Measurements from ENCODE around the gene ELAVL2.

Gene ELAVL2

DNA sequence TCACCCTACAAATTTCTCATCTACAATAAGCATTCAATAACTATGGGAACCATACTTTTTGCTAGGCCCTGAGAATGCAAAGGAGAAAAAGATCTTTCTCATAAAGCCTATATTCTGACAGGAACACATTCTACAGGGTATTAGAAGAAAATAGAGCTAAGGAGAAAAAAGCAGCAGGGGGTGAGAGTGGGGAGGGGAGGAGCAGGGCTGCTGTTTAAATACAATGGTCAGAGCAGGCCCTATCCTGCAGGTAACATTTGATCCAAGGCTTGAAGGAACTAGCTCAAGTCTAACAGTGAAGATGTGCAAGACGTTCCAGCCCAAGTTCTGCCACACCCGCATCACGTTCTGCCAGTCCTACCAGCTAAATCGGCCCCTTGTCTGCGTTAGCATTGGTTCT is 89.7 kb downstream of the ELAVL2 start:
- H3K9me3 ChIP-seq (ENCODE audit: control extremely low read depth in 1 of 5, control insufficient read depth in 4 of 5, insufficient read depth in 2 of 5, low read depth in 1 of 5, low read length in 4 of 5), result no peaks in the 10 kb centered on the region
- H3K27ac ChIP-seq (ENCODE audit: insufficient read depth in 1 of 2, low read depth in 1 of 2, low read length in 2 of 2, poor library complexity in 1 of 2, severe bottlenecking in 2 of 2), result no peak overlapping the region
- no peaks in the 10 kb centered on the region for H3K4me1 ChIP-seq (ENCODE audit: control extremely low read depth in 1 of 4, control insufficient read depth in 4 of 4, insufficient read depth in 4 of 4, low read length in 3 of 4)
- DNase-seq, result no peak
- CTCF ChIA-PET, result no interaction called here
- no peaks in the 10 kb centered on the region for H3K36me3 ChIP-seq (ENCODE audit: control insufficient read depth in 4 of 4, insufficient read depth in 4 of 4, low read length in 3 of 4)
- H3K4me3 ChIP-seq (ENCODE audit: control insufficient read depth in 1 of 7, extremely low read depth in 1 of 7, insufficient read depth in 4 of 7, low read depth in 2 of 7, low read length in 6 of 7), result no peak overlapping the region
- POLR2A ChIA-PET, result no interaction called here
- 98% methylated on average over 5 of the region's 5 CpGs for WGBS (ENCODE audit: insufficient coverage)
- H3K27me3 ChIP-seq (replicated peaks in 2 of 5; ENCODE audit: control insufficient read depth in 4 of 5, insufficient read depth in 5 of 5, low read length in 4 of 5), result no peaks in the 10 kb centered on the region

DNA sequence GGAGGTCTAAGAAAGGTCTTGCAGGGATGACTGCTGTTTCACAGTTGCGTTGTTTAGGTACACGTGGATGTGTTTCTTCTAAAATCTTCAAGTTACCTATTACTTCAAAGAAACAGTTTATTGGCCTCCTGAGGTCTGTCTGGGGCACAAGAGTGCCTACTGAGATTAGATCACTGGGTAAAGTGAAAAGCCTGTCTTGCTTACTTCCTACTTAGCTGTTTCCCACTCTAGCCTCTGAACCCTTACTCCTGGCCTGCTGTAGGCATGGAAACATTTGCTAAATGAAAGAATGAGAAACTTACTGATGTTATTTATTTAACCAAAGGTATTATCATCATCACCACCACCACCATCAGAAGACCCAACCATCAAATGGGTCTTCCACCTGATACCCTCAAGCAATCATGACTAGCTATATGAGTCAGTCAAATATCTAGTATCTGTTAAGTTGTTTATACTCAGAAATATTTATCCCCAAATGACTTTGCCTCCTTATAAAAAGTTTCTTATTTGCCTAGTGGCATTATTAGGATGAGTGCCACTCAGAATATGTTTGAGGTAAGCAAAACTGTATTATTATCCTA is 92.5 kb downstream of the ELAVL2 start:
- Histone ChIP-seq H3K36me3 (ENCODE audit: control insufficient read depth in 4 of 4, insufficient read depth in 4 of 4, low read length in 3 of 4) (no peaks in the 10 kb centered on the region), H3K27ac (ENCODE audit: insufficient read depth in 1 of 2, low read depth in 1 of 2, low read length in 2 of 2, poor library complexity in 1 of 2, severe bottlenecking in 2 of 2) (no peak overlapping the region), H3K4me3 (ENCODE audit: control insufficient read depth in 1 of 7, extremely low read depth in 1 of 7, insufficient read depth in 4 of 7, low read depth in 2 of 7, low read length in 6 of 7) (no peak overlapping the region), H3K9me3 (ENCODE audit: control extremely low read depth in 1 of 5, control insufficient read depth in 4 of 5, insufficient read depth in 2 of 5, low read depth in 1 of 5, low read length in 4 of 5) (no peaks in the 10 kb centered on the region), H3K27me3 (replicated peaks in 2 of 5; ENCODE audit: control insufficient read depth in 4 of 5, insufficient read depth in 5 of 5, low read length in 4 of 5) (no peaks in the 10 kb centered on the region), H3K4me1 (ENCODE audit: control extremely low read depth in 1 of 4, control insufficient read depth in 4 of 4, insufficient read depth in 4 of 4, low read length in 3 of 4) (no peaks in the 10 kb centered on the region)
- DNase-seq, result no peak
- WGBS (ENCODE audit: insufficient coverage), result no CpG with 5 or more reads among the region's 2 CpGs
- POLR2A ChIA-PET, result no interaction called here
- CTCF ChIA-PET, result no interaction called here

DNA sequence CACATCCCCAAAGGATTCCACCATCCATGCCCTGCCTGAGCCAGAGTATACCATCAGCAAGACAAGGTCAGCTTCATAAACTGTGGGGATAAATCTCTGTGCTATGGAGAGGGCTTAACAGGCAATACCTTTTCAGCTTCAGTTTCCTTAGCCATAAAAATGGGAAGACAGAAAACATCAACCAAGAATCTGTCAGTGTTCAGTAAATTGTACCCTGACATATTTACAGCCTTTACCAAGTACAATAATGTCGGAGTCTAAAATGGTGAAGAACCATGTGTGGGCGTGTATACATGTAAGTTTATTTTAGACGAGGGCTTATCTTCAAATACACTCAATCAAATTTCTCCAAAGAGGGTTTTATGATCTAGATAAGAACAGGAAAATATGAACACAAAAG is 94.7 kb downstream of the ELAVL2 start:
- CTCF ChIA-PET, result no interaction called here
- no peaks in the 10 kb centered on the region for H3K9me3 ChIP-seq (ENCODE audit: control extremely low read depth in 1 of 5, control insufficient read depth in 4 of 5, insufficient read depth in 2 of 5, low read depth in 1 of 5, low read length in 4 of 5)
- no peak overlapping the region for H3K4me3 ChIP-seq (ENCODE audit: control insufficient read depth in 1 of 7, extremely low read depth in 1 of 7, insufficient read depth in 4 of 7, low read depth in 2 of 7, low read length in 6 of 7)
- H3K4me1 ChIP-seq (ENCODE audit: control extremely low read depth in 1 of 4, control insufficient read depth in 4 of 4, insufficient read depth in 4 of 4, low read length in 3 of 4), result no peaks in the 10 kb centered on the region
- H3K27ac ChIP-seq (ENCODE audit: insufficient read depth in 1 of 2, low read depth in 1 of 2, low read length in 2 of 2, poor library complexity in 1 of 2, severe bottlenecking in 2 of 2), result no peak overlapping the region
- POLR2A ChIA-PET, result no interaction called here
- WGBS (ENCODE audit: insufficient coverage), result no CpG with 5 or more reads among the region's 3 CpGs
- H3K36me3 ChIP-seq (ENCODE audit: control insufficient read depth in 4 of 4, insufficient read depth in 4 of 4, low read length in 3 of 4), result no peaks in the 10 kb centered on the region
- H3K27me3 ChIP-seq (replicated peaks in 2 of 5; ENCODE audit: control insufficient read depth in 4 of 5, insufficient read depth in 5 of 5, low read length in 4 of 5), result no peaks in the 10 kb centered on the region
- DNase-seq, result no peak

DNA sequence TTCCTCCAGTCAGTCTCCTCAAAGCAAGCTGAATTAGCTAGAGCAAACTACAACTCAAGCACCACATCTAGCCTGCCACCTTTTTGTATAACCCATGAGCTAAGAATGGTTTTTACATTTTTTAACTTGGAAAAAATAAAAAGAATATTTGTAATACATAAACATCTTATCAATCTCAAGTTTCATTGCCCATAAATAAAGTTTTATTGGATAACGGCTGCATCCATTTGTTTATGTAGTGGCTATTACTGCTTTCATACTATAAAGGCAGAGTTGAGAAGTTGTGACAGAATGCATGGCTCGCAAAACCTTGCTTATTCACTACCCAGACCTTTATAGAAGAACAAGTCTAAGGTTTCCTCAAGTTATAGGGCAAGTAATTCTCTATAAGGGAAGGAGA is 95.7 kb downstream of the ELAVL2 start:
- 80% methylated on average over 1 of the region's 2 CpGs for WGBS (ENCODE audit: insufficient coverage)
- ChIA-PET CTCF (no interaction called here), POLR2A (no interaction called here)
- Histone ChIP-seq H3K27me3 (replicated peaks in 2 of 5; ENCODE audit: control insufficient read depth in 4 of 5, insufficient read depth in 5 of 5, low read length in 4 of 5) (no peaks in the 10 kb centered on the region), H3K4me1 (ENCODE audit: control extremely low read depth in 1 of 4, control insufficient read depth in 4 of 4, insufficient read depth in 4 of 4, low read length in 3 of 4) (no peaks in the 10 kb centered on the region), H3K4me3 (ENCODE audit: control insufficient read depth in 1 of 7, extremely low read depth in 1 of 7, insufficient read depth in 4 of 7, low read depth in 2 of 7, low read length in 6 of 7) (no peak overlapping the region), H3K27ac (ENCODE audit: insufficient read depth in 1 of 2, low read depth in 1 of 2, low read length in 2 of 2, poor library complexity in 1 of 2, severe bottlenecking in 2 of 2) (no peak overlapping the region), H3K9me3 (ENCODE audit: control extremely low read depth in 1 of 5, control insufficient read depth in 4 of 5, insufficient read depth in 2 of 5, low read depth in 1 of 5, low read length in 4 of 5) (no peaks in the 10 kb centered on the region), H3K36me3 (ENCODE audit: control insufficient read depth in 4 of 4, insufficient read depth in 4 of 4, low read length in 3 of 4) (no peaks in the 10 kb centered on the region)
- DNase-seq, result no peak

DNA sequence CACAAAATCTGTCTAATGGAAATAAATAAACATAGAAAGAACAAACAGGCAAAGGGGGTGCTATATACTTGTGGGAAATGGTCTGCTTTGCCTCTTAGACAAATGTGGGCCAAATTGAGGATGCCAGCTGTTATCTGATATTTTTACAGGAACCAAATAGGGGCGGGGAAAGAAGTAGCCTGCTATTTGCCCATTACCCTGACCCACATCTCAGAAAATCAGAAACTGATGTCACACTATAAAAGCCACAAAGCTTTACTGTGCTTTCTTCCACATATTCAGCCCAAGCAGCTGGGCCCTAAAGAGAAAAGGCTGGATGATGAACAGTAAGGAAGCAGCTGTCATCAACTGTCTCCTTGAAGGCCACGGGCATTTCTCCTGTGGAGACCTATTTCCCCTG is 97.3 kb downstream of the ELAVL2 start:
- ChIA-PET CTCF (no interaction called here), POLR2A (no interaction called here)
- WGBS (ENCODE audit: insufficient coverage), result no CpG with 5 or more reads among the region's 2 CpGs
- Histone ChIP-seq H3K27me3 (replicated peaks in 2 of 5; ENCODE audit: control insufficient read depth in 4 of 5, insufficient read depth in 5 of 5, low read length in 4 of 5) (no peaks in the 10 kb centered on the region), H3K27ac (ENCODE audit: insufficient read depth in 1 of 2, low read depth in 1 of 2, low read length in 2 of 2, poor library complexity in 1 of 2, severe bottlenecking in 2 of 2) (no peak overlapping the region), H3K4me1 (ENCODE audit: control extremely low read depth in 1 of 4, control insufficient read depth in 4 of 4, insufficient read depth in 4 of 4, low read length in 3 of 4) (no peaks in the 10 kb centered on the region), H3K36me3 (ENCODE audit: control insufficient read depth in 4 of 4, insufficient read depth in 4 of 4, low read length in 3 of 4) (no peaks in the 10 kb centered on the region), H3K9me3 (ENCODE audit: control extremely low read depth in 1 of 5, control insufficient read depth in 4 of 5, insufficient read depth in 2 of 5, low read depth in 1 of 5, low read length in 4 of 5) (no peaks in the 10 kb centered on the region), H3K4me3 (ENCODE audit: control insufficient read depth in 1 of 7, extremely low read depth in 1 of 7, insufficient read depth in 4 of 7, low read depth in 2 of 7, low read length in 6 of 7) (no peak overlapping the region)
- DNase-seq, result no peak

DNA sequence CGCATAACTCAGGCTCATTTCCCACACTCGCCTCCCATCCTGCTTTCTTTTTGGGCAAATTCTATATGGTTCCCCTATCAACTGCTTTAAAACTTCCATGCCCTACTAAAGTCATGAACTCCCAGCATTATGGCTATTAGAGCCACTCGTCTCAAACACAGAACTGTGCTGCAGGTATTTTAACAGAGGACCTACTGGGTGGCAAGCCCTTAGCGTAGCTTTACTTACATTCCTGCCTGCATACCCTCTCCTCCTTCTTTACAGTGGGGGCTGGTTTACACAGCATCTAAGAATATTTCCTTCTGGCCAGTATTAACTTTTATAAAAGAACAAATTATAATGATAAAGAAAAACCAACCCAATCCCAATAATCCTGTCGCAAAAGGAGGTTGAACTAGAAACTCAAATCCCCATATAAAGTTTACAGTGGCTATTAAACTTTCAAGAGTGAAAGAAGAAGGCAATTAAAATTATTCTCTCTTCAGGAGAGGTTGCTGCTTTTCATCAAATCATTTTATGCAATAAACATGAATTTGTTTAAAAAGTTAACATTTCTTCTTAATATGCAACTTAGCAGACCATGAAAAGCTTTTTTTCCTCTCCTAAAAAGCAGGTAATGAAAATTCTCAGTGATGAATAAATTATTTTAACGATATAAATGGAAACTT is 100.6 kb downstream of the ELAVL2 start:
- Histone ChIP-seq H3K4me1 (ENCODE audit: control extremely low read depth in 1 of 4, control insufficient read depth in 4 of 4, insufficient read depth in 4 of 4, low read length in 3 of 4) (no peaks in the 10 kb centered on the region), H3K36me3 (ENCODE audit: control insufficient read depth in 4 of 4, insufficient read depth in 4 of 4, low read length in 3 of 4) (no peaks in the 10 kb centered on the region), H3K27me3 (replicated peaks in 2 of 5; ENCODE audit: control insufficient read depth in 4 of 5, insufficient read depth in 5 of 5, low read length in 4 of 5) (no peaks in the 10 kb centered on the region), H3K4me3 (ENCODE audit: control insufficient read depth in 1 of 7, extremely low read depth in 1 of 7, insufficient read depth in 4 of 7, low read depth in 2 of 7, low read length in 6 of 7) (no peak overlapping the region), H3K9me3 (ENCODE audit: control extremely low read depth in 1 of 5, control insufficient read depth in 4 of 5, insufficient read depth in 2 of 5, low read depth in 1 of 5, low read length in 4 of 5) (no peaks in the 10 kb centered on the region), H3K27ac (ENCODE audit: insufficient read depth in 1 of 2, low read depth in 1 of 2, low read length in 2 of 2, poor library complexity in 1 of 2, severe bottlenecking in 2 of 2) (no peak overlapping the region)
- POLR2A ChIA-PET, result no interaction called here
- CTCF ChIA-PET, result no interaction called here
- whole genome bisulfite sequencing (ENCODE audit: insufficient coverage), result 90% methylated on average over 3 of the region's 6 CpGs
- no peak for DNase-seq

DNA sequence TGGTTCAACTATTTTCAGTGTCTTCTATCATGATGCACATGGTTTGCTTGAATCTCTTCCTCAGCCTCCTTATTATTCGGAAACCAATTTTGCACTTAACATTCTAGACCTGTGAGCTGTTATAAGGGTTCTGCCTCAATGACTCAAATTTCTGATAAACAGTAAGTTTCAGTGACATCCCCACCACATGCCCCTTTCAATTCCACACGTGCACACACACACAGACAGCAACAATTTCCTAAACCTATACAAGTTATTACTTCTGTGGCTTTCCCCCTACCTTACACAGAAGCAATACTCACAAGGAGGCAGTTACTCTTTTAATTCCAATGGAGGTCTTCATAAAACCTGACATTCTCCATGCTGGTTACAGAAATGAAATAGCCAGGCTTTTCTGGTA is 102.4 kb downstream of the ELAVL2 start:
- ChIA-PET POLR2A (no interaction called here), CTCF (no interaction called here)
- H3K9me3 ChIP-seq (ENCODE audit: control extremely low read depth in 1 of 5, control insufficient read depth in 4 of 5, insufficient read depth in 2 of 5, low read depth in 1 of 5, low read length in 4 of 5), result no peaks in the 10 kb centered on the region
- H3K27ac ChIP-seq (ENCODE audit: insufficient read depth in 1 of 2, low read depth in 1 of 2, low read length in 2 of 2, poor library complexity in 1 of 2, severe bottlenecking in 2 of 2), result no peak overlapping the region
- WGBS (ENCODE audit: insufficient coverage), result 100% methylated on average over 2 of the region's 2 CpGs
- H3K36me3 ChIP-seq (ENCODE audit: control insufficient read depth in 4 of 4, insufficient read depth in 4 of 4, low read length in 3 of 4), result no peaks in the 10 kb centered on the region
- no peak overlapping the region for H3K4me3 ChIP-seq (ENCODE audit: control insufficient read depth in 1 of 7, extremely low read depth in 1 of 7, insufficient read depth in 4 of 7, low read depth in 2 of 7, low read length in 6 of 7)
- DNase-seq, result no peak
- no peaks in the 10 kb centered on the region for H3K4me1 ChIP-seq (ENCODE audit: control extremely low read depth in 1 of 4, control insufficient read depth in 4 of 4, insufficient read depth in 4 of 4, low read length in 3 of 4)
- H3K27me3 ChIP-seq (replicated peaks in 2 of 5; ENCODE audit: control insufficient read depth in 4 of 5, insufficient read depth in 5 of 5, low read length in 4 of 5), result no peaks in the 10 kb centered on the region
